ENCODE measurements around the gene TGDS.

GRCh38 chr13:94596575-94596971 lies 621 bp upstream of the TGDS start:
- TF ChIP-seq CTCF (IDR thresholded peaks at IDR 0.05): no peak
- no peak for TF ChIP-seq POLR2A (IDR thresholded peaks at IDR 0.05)
